Lung (tissue), 12 donors: ENCODE results near the gene ANKFY1. TPM values are rescaled to one million over a fixed set of nuclear protein-coding genes. Genes with fewer than 3 reads are reported as not detected.

Experiments used
- ATAC-seq: fragments of 200-7000 bp; cut with Tn5 transposase; one replicate; pipeline ENCODE4 v1.9.1; 2020; ENCODE audit warnings: moderate number of reproducible peaks; ENCODE audit not compliant: insufficient read depth, low FRiP score
- DNase-seq, 3 donors: peaks; one replicate each; pipeline ENCODE4 v3.0.0-alpha.2; 2013 to 2017
- H3K27ac ChIP-seq, 2 donors: one replicate each; pipeline ENCODE4 v1.5.1; 2013; ENCODE audit warnings: mild to moderate bottlenecking in 2 of 2, moderate library complexity in 2 of 2, control low read depth in 1 of 2, inconsistent platforms in 1 of 2, low read depth in 1 of 2, low read length in 1 of 2
- H3K27me3 ChIP-seq, 3 donors: one replicate each; pipeline ENCODE4 v1.5.1; 2013; ENCODE audit warnings: low read length in 2 of 3; ENCODE audit not compliant: control insufficient read depth in 3 of 3, insufficient read depth in 3 of 3
- H3K36me3 ChIP-seq, 4 donors: one replicate each; pipeline ENCODE4 v1.5.1; 2013; ENCODE audit warnings: low read length in 4 of 4, mild to moderate bottlenecking in 1 of 4, moderate library complexity in 1 of 4; ENCODE audit not compliant: control insufficient read depth in 4 of 4, insufficient read depth in 4 of 4
- H3K4me1 ChIP-seq, 5 donors: one replicate each; pipeline ENCODE4 v1.5.1; 2013; ENCODE audit warnings: low read length in 5 of 5, mild to moderate bottlenecking in 2 of 5, moderate library complexity in 1 of 5; ENCODE audit not compliant: control insufficient read depth in 5 of 5, insufficient read depth in 5 of 5
- H3K4me3 ChIP-seq: one replicate; pipeline ENCODE4 v1.5.1; 2013; ENCODE audit warnings: mild to moderate bottlenecking, control low read depth, moderate library complexity
- H3K9ac ChIP-seq, 2 donors: one replicate each; pipeline ENCODE4 v1.5.1; 2013; ENCODE audit warnings: low read length in 2 of 2, control low read depth in 1 of 2; ENCODE audit not compliant: insufficient read depth in 1 of 2
- H3K9me3 ChIP-seq, 4 donors: one replicate each; pipeline ENCODE4 v1.5.1; 2013; ENCODE audit warnings: low read length in 3 of 4, mild to moderate bottlenecking in 1 of 4, moderate library complexity in 1 of 4; ENCODE audit not compliant: control insufficient read depth in 4 of 4, insufficient read depth in 3 of 4
- CTCF ChIP-seq: IDR thresholded peaks from 2 replicates; pipeline ENCODE4 v1.5.1; 2012; ENCODE audit warnings: mild to moderate bottlenecking; ENCODE audit errors: control extremely low read depth, extremely low read depth
- WGBS, 2 donors: extraction: QIAGEN DNeasy Blood & Tissue Kit; methylation state at CpG; one replicate each; pipeline ENCODE4 v1.1.7; 2013; 5-methylcytosine and 5-hydroxymethylcytosine counted together
- polyA plus RNA-seq, 2 donors: library from polyadenylated mRNA; stranded (reverse); fragments of 200-250 nt; gene quantifications; one replicate each; pipeline ENCODE4 v1.2.1, GENCODE V29; 2013
- total RNA-seq, 2 donors: library from RNA; depleted of rRNA in 1 of 2; stranded (reverse); fragments of >200 nt in 1 of 2; gene quantifications; one replicate each; pipeline ENCODE4 v1.2.1, GENCODE V29; 2014 to 2021
- donor health status: control.
- donor health status: control.
- donor health status: Bipolar disorder and iron deficiency.
- donor health status: healthy.
- donor health status: DM: yes; HTN: yes; CAD: no.

The ANKFY1 gene
- total and polyA plus RNA-seq, 4 donors, result 11.4 to 60.2 (median 38.8) TPM

- peaks cover 0 to 27% (median 9%) of the 10 kb centered on the region in 5 donors for H3K4me1 ChIP-seq
- no peak for TF ChIP-seq CTCF
- H3K9ac ChIP-seq, result no peak overlapping the region
- H3K36me3 ChIP-seq, result peaks cover 11 to 20% (median 16%) of the 10 kb centered on the region in 4 donors
- DNase-seq, result no peak
- H3K9me3 ChIP-seq, result no peaks in the 10 kb centered on the region
- ATAC-seq, result no peak
- H3K4me3 ChIP-seq, result no peak overlapping the region
- H3K27ac ChIP-seq, result peak overlapping the region in 1 of 2 donors; percentile 85
- H3K27me3 ChIP-seq, result no peaks in the 10 kb centered on the region
Measured at GRCh38 chr17:4234401-4234800, 29.4 kb downstream of the ANKFY1 start.

DNA sequence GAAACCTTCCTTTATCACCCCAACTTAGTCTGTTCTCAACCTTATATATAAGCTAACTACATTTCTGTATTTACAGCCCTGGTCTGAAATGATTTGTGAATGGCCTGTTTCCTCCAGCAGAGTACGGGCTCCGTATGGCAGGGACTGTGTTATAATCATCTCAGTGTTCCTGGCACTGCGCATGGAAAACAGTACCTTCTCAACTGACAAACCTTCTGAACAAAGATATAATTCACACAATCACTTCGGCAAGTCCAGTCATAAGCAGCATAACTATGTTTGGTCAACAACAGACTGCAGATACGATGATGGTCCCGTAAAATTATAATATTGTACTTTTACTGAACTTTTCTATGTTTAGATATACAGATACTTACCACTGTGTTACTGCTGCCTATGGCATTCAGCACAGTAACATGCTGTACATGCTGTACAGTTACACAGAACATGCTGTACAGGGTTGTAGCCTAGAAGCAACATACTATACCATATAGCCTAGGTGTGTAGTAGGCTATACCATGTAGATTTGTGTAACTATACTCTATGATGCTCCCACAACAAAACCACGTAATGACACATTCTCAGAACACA lies 30.0 kb downstream of the ANKFY1 start:
- no peak for ATAC-seq
- no peak overlapping the region for H3K4me3 ChIP-seq
- peak overlapping the region in 1 of 2 donors; percentile 85 for H3K27ac ChIP-seq
- peaks cover 0 to 27% (median 9%) of the 10 kb centered on the region in 5 donors for H3K4me1 ChIP-seq
- H3K36me3 ChIP-seq, result peaks cover 9 to 20% (median 11%) of the 10 kb centered on the region in 4 donors
- no peaks in the 10 kb centered on the region for H3K9me3 ChIP-seq
- no peak for TF ChIP-seq CTCF
- no peak overlapping the region for H3K9ac ChIP-seq
- 94 to 96% methylated on average over 7 of the region's 7 CpGs for WGBS, 2 donors
- H3K27me3 ChIP-seq, result no peaks in the 10 kb centered on the region
- DNase-seq, result no peak

DNA sequence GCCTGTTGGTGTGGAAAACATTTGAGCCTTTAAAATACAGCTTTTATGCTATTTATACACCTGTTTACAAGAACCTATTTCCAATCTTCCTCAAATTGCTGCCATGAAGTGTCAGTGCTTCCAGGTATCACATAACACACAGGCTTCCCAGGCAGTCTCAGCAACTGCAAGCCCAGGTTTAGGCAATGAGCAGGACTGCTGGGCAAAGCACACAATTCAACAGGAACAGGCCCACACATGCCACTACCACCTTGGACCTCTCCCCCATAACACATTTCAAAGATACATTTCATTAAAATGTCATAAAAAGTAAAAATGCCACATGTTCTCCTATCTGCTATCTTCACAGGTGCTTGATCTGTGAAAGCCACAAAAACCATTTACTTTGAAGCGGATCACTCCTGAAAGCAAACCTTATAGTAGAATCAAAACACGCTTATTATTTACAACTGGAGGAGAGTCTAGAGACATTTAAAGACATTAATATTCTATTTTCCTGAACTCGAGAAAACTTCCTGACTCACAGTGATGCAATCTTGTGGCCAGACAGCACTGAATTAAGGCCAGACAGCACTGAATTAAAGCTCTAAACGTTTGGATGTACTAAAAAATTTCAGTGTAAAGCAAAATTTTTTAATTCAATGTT lies 31.5 kb downstream of the ANKFY1 start:
- ATAC-seq, result no peak

More for the DNA sequence above, 31.5 kb downstream of the ANKFY1 start:
- Histone ChIP-seq H3K4me3 (no peak overlapping the region), H3K9ac (no peak overlapping the region), H3K9me3 (no peaks in the 10 kb centered on the region), H3K36me3 (peaks cover 9 to 20% (median 10%) of the 10 kb centered on the region in 4 donors), H3K4me1 (peaks cover 0 to 27% (median 9%) of the 10 kb centered on the region in 5 donors), H3K27me3 (no peaks in the 10 kb centered on the region), H3K27ac (peak overlapping the region in 1 of 2 donors; percentile 85)
- TF ChIP-seq CTCF, result no peak
- no peak for DNase-seq
- WGBS, 2 donors, result 46 to 65% methylated on average over 4 of the region's 4 CpGs
